ENCODE measurements around the gene ERRFI1. TPM values are rescaled to one million over a fixed set of nuclear protein-coding genes. Genes with fewer than 3 reads are reported as not detected.

ERRFI1 gene
- polyA plus RNA-seq, 3 donors from 2014 or later, result 0.33 to 1.1 TPM; not detected in 1

Other genes with a start within 250 kb of the ERRFI1 start
- gene PER3, start 242.0 kb downstream of the ERRFI1 start, polyA plus RNA-seq, result 1 to 10 TPM; 1.7 to 4.7 (median 3.5) TPM
- 10 to 100 TPM; 15.9 to 33.0 (median 20.1) TPM for gene UTS2, start 173.2 kb downstream of the ERRFI1 start, polyA plus RNA-seq
- 10 to 100 TPM in 2 of 3 donors, 1 to 10 TPM in 1; 6.5 to 21.9 (median 10.9) TPM for gene TNFRSF9, start 85.5 kb downstream of the ERRFI1 start, polyA plus RNA-seq
- gene PARK7, start 64.6 kb downstream of the ERRFI1 start, polyA plus RNA-seq, result 100 to 1,000 TPM; 400 to 579 (median 427) TPM

Data from immature natural killer cell (primary cell).